GM12891 (cell line): ENCODE measurements around the gene CDYL.
"Not testable (repeated sequence)": the region's sequence is repeated elsewhere in the genome, so short reads cannot be mapped to it uniquely, and the experiment has no call there.

Source experiments
- DNase-seq: peaks from one replicate; pipeline ENCODE4 v3.0.0; 2011; ENCODE audit warnings: low spot score; ENCODE audit not compliant: insufficient read length
- FAIRE-seq: peaks from 2 replicates; lab custom pipeline; 2011; peaks lifted over from hg19 to GRCh38; lab: Jason Lieb, UNC
- PAX5 ChIP-seq: IDR thresholded peaks from 2 replicates; pipeline ENCODE4 v1.6.1; 2011; ENCODE audit warnings: low read length, moderate library complexity, mild to moderate bottlenecking; ENCODE audit not compliant: insufficient read depth, severe bottlenecking
- POLR2A ChIP-seq: IDR thresholded peaks from 2 replicates; pipeline ENCODE4 v1.6.1; 2011; ENCODE audit warnings: low read depth, low read length, control low read depth
- POLR2AphosphoS5 ChIP-seq: IDR thresholded peaks from 2 replicates; pipeline ENCODE4 v1.6.1; 2011; ENCODE audit warnings: low read depth, low read length, control low read depth
- POU2F2 ChIP-seq: IDR thresholded peaks from 2 replicates; pipeline ENCODE4 v1.6.1; 2011; ENCODE audit warnings: low read depth, mild to moderate bottlenecking, control low read depth, low read length, moderate library complexity
- SPI1 ChIP-seq: IDR thresholded peaks from 2 replicates; pipeline ENCODE4 v1.6.1; 2011; ENCODE audit warnings: low read depth, low read length, control low read depth
- TAF1 ChIP-seq: IDR thresholded peaks from 2 replicates; pipeline ENCODE4 v1.6.1; 2011; ENCODE audit warnings: low read depth, low read length, control low read depth

The CDYL gene

GRCh38 chr6:4819706-4820283 lies 43.6 kb downstream of the CDYL start:
- FAIRE-seq (no peak), DNase-seq (no peak)
- TF ChIP-seq POLR2A (no peak), PAX5 (no peak), TAF1 (no peak), POU2F2 (no peak), POLR2AphosphoS5 (no peak), SPI1 (no peak)

- FAIRE-seq: no peak
- TF ChIP-seq POLR2AphosphoS5: no peak
- no peak for TF ChIP-seq POLR2A
- no peak for TF ChIP-seq TAF1
- TF ChIP-seq PAX5: no peak
- TF ChIP-seq SPI1: no peak
- TF ChIP-seq POU2F2: no peak
- no peak for DNase-seq
These were observed 44.6 kb downstream of the CDYL start for GRCh38 chr6:4820704-4821276.

- TF ChIP-seq TAF1 (no peak), SPI1 (0 out of 2 replicates have a peak, but pooled peaks have one; percentile 19)
- DNase-seq: no peak
- no peak for FAIRE-seq
These were observed 46.3 kb downstream of the CDYL start for GRCh38 chr6:4822476-4822875.

- no peak for TF ChIP-seq POLR2A
- no peak for TF ChIP-seq SPI1
- no peak for TF ChIP-seq PAX5
- TF ChIP-seq TAF1: no peak
- TF ChIP-seq POLR2AphosphoS5: no peak
- TF ChIP-seq POU2F2: no peak
- DNase-seq (no peak), FAIRE-seq (no peak)
These were observed 52.0 kb downstream of the CDYL start for GRCh38 chr6:4828187-4828698.

- no peak for TF ChIP-seq SPI1
- TF ChIP-seq TAF1: no peak
- no peak for TF ChIP-seq POLR2A
- TF ChIP-seq PAX5: no peak
- TF ChIP-seq POLR2AphosphoS5: no peak
- TF ChIP-seq POU2F2: no peak
- FAIRE-seq: no peak
- no peak for DNase-seq
These were observed 52.9 kb downstream of the CDYL start for GRCh38 chr6:4829089-4829488.

GRCh38 chr6:4835540-4835939 lies 59.3 kb downstream of the CDYL start:
- not testable (repeated sequence) for FAIRE-seq, DNase-seq

- DNase-seq: no peak
- TF ChIP-seq POLR2A (no peak), TAF1 (no peak), PAX5 (no peak), SPI1 (no peak; the same call in 1 of the 2 replicates), POU2F2 (no peak), POLR2AphosphoS5 (no peak)
- FAIRE-seq: no peak
These were observed 64.0 kb downstream of the CDYL start for GRCh38 chr6:4840169-4840568.

- TF ChIP-seq POLR2A: no peak
- no peak for TF ChIP-seq TAF1
- no peak for TF ChIP-seq POLR2AphosphoS5
- no peak for TF ChIP-seq POU2F2
- no peak for TF ChIP-seq PAX5
- no peak for TF ChIP-seq SPI1
- DNase-seq (no peak), FAIRE-seq (no peak)
These were observed 67.9 kb downstream of the CDYL start for GRCh38 chr6:4844108-4844507.

GRCh38 chr6:4846387-4846786 lies 70.2 kb downstream of the CDYL start:
- TF ChIP-seq POLR2AphosphoS5 (no peak), SPI1 (no peak), PAX5 (no peak), POLR2A (no peak), POU2F2 (no peak), TAF1 (no peak)
- no peak for FAIRE-seq

GRCh38 chr6:4848382-4849068 lies 72.3 kb downstream of the CDYL start:
- TF ChIP-seq SPI1 (no peak), POLR2AphosphoS5 (no peak), POU2F2 (no peak), PAX5 (no peak), TAF1 (no peak), POLR2A (no peak)
- no peak for DNase-seq
- FAIRE-seq: peak; percentile 20

More at GRCh38 chr6:4846387-4846786, 70.2 kb downstream of the CDYL start:
- DNase-seq: no peak
